Hematopoietic multipotent progenitor cell treated with erythropoietin and hydrocortisone succinate and interleukin-3 and kit ligand, for 4 days (in vitro differentiated cells): ENCODE results near the gene PLOD2.
A peak's percentile ranks its signal among the peaks of the same experiment; 100 is the strongest.

Experiments used
- DNase-seq: peaks from one replicate; pipeline ENCODE4 v3.0.0-alpha.2; 2015

Gene PLOD2

GRCh38 chr3:146165877-146166276 is 4.9 kb upstream of the PLOD2 start:
- no peak for DNase-seq

- DNase-seq, result no peak
Measured at GRCh38 chr3:146164971-146165769, 4.2 kb upstream of the PLOD2 start.

- DNase-seq, result no peak
Measured at GRCh38 chr3:146164506-146164905, 3.5 kb upstream of the PLOD2 start.

- no peak for DNase-seq
Measured at GRCh38 chr3:146164071-146164470, 3.1 kb upstream of the PLOD2 start.

GRCh38 chr3:146163584-146163983 is 2.6 kb upstream of the PLOD2 start:
- DNase-seq, result no peak

GRCh38 chr3:146162561-146162960 is 1.6 kb upstream of the PLOD2 start:
- no peak for DNase-seq

- DNase-seq, result no peak
Measured at GRCh38 chr3:146161663-146162002, 649 bp upstream of the PLOD2 start.

- DNase-seq, result peak; percentile 79
Measured at GRCh38 chr3:146160321-146160963, 542 bp downstream of the PLOD2 start.

- DNase-seq, result peak; percentile 23
Measured at GRCh38 chr3:146159616-146160320, 1.2 kb downstream of the PLOD2 start.

GRCh38 chr3:146159037-146159436 is 1.9 kb downstream of the PLOD2 start:
- no peak for DNase-seq

GRCh38 chr3:146157325-146158060 is 3.5 kb downstream of the PLOD2 start:
- DNase-seq, result no peak

GRCh38 chr3:146156666-146157314 is 4.2 kb downstream of the PLOD2 start:
- peak; percentile 76 for DNase-seq

GRCh38 chr3:146156095-146156494 is 4.9 kb downstream of the PLOD2 start:
- DNase-seq, result peak; percentile 19

GRCh38 chr3:146154995-146155394 is 6.0 kb downstream of the PLOD2 start:
- peak; percentile 65 for DNase-seq

GRCh38 chr3:146154316-146154715 is 6.7 kb downstream of the PLOD2 start:
- no peak for DNase-seq

- no peak for DNase-seq
Measured at GRCh38 chr3:146153429-146153828, 7.6 kb downstream of the PLOD2 start.

- no peak for DNase-seq
Measured at GRCh38 chr3:146152834-146153233, 8.2 kb downstream of the PLOD2 start.

- peak; percentile 47 for DNase-seq
Measured at GRCh38 chr3:146148468-146148931, 12.5 kb downstream of the PLOD2 start.

GRCh38 chr3:146145642-146146041 is 15.3 kb downstream of the PLOD2 start:
- DNase-seq, result no peak

- no peak for DNase-seq
Measured at GRCh38 chr3:146142757-146143156, 18.2 kb downstream of the PLOD2 start.

- no peak for DNase-seq
Measured at GRCh38 chr3:146139586-146140110, 21.3 kb downstream of the PLOD2 start.

- no peak for DNase-seq
Measured at GRCh38 chr3:146138902-146139301, 22.1 kb downstream of the PLOD2 start.
